Effector memory CD8-positive, alpha-beta T cell (primary cell): Measurements from ENCODE around the gene CAMKV.

Experiments used
- ATAC-seq: fragments of 150-1000 bp; cut with Tn5 transposase; replicated peaks from 2 replicates; pipeline ENCODE4 v1.10.0; 2021; ENCODE audit warnings: mild to moderate bottlenecking, moderate library complexity
- DNase-seq, 3 experiments: peaks; one replicate each; pipeline ENCODE4 v3.0.0; 2021
- H3K27ac Mint-ChIP-seq, 2 donors: one replicate each; pipeline ENCODE4 v1.8.0; 2022; ENCODE audit warnings: mild to moderate bottlenecking in 2 of 2, mixed read lengths in 2 of 2, moderate library complexity in 2 of 2
- H3K27me3 Mint-ChIP-seq, 2 donors: one replicate each; pipeline ENCODE4 v1.8.0; 2022; ENCODE audit warnings: mixed read lengths in 2 of 2
- H3K36me3 Mint-ChIP-seq: one replicate; pipeline ENCODE4 v1.8.0; 2022; ENCODE audit warnings: mild to moderate bottlenecking, moderate library complexity, mixed read lengths; ENCODE audit not compliant: insufficient read depth
- H3K4me1 Mint-ChIP-seq, 2 donors: one replicate each; pipeline ENCODE4 v1.8.0; 2022; ENCODE audit warnings: low read depth in 2 of 2, mixed read lengths in 2 of 2
- H3K4me3 Mint-ChIP-seq, 2 donors: one replicate each; pipeline ENCODE4 v1.8.0; 2022; ENCODE audit warnings: mild to moderate bottlenecking in 2 of 2, mixed read lengths in 2 of 2, moderate library complexity in 2 of 2
- H3K9me3 Mint-ChIP-seq, 2 donors: one replicate each; pipeline ENCODE4 v1.8.0; 2022; ENCODE audit warnings: mixed read lengths in 2 of 2

CAMKV gene

DNA sequence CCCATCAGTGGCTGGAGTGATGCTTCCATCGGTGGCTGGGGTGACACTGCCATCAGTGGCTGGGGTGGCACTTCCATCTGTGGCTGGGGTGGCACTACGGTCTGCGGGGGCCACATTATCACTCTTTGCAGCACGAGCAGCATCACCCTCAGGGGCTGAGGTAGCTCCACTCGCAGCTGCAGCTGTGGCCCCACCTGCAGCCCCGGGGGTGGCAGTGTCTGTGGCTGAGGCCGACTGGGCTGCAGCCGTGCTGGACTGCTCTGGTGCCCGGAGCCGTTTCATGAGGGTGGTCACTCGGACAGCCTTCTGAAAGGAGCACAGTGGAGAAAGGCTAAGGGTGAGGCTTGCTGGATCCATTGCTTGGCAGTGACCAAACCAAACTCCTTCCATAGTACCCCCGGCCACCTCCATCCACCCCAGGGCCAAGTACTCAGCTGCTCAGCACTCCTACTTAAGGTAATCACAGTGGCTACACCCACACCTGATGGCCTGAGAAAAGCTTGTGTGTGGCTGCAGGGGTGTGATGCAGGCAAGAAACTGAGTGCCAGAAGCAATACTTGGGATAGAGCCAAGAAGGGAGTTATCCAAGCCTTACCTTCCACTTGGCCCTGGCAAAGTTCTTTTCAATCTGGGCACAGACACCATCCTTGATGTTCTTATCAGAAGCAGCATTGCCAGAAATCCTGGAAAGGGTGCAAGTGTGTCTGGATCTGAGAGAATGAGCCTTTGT lies 10.0 kb downstream of the CAMKV start:
- ATAC-seq (no peak), DNase-seq (no peak)
- H3K27me3 Mint-ChIP-seq: peaks cover 13 to 32% of the 10 kb centered on the region in 2 donors
- H3K36me3 Mint-ChIP-seq: no peaks in the 10 kb centered on the region
- H3K27ac Mint-ChIP-seq: no peak overlapping the region
- no peak overlapping the region for H3K4me3 Mint-ChIP-seq
- H3K9me3 Mint-ChIP-seq: no peaks in the 10 kb centered on the region
- peaks cover 5 to 7% of the 10 kb centered on the region in 2 donors for H3K4me1 Mint-ChIP-seq

GRCh38 chr3:49856181-49857005 lies 13.3 kb downstream of the CAMKV start, which contains the start of gene TRAIP:
TSS of gene TRAIP (minus strand) at chr3:49856564. CDS start at chr3:49856453, 111 bp downstream.
- peaks cover 0 to 2% of the 10 kb centered on the region in 2 donors for H3K27me3 Mint-ChIP-seq

GRCh38 chr3:49855662-49856061 lies 14.0 kb downstream of the CAMKV start:
- no peaks in the 10 kb centered on the region for H3K36me3 Mint-ChIP-seq
- no peak for DNase-seq
- no peak for ATAC-seq
- no peaks in the 10 kb centered on the region for H3K9me3 Mint-ChIP-seq
- H3K27me3 Mint-ChIP-seq: no peaks in the 10 kb centered on the region
- peak overlapping the region; percentile 84 to 93 for H3K4me3 Mint-ChIP-seq
- H3K27ac Mint-ChIP-seq: peak overlapping the region in 1 of 2 donors; percentile 93
- H3K4me1 Mint-ChIP-seq: peaks cover 5 to 7% of the 10 kb centered on the region in 2 donors

More at GRCh38 chr3:49856181-49857005, 13.3 kb downstream of the CAMKV start, which contains the start of gene TRAIP:
- Mint-ChIP-seq H3K36me3 (no peaks in the 10 kb centered on the region), H3K4me1 (peaks cover 5 to 7% of the 10 kb centered on the region in 2 donors), H3K9me3 (no peaks in the 10 kb centered on the region), H3K4me3 (peak within 1 kb of the TSS; percentile 84 to 93), H3K27ac (peak within 1 kb of the TSS; percentile 92 to 93)
- DNase-seq: peak; percentile 94 to 95 (median 95)
- peak; percentile 99 for ATAC-seq

- no peaks in the 10 kb centered on the region for H3K27me3 Mint-ChIP-seq
- no peaks in the 10 kb centered on the region for H3K36me3 Mint-ChIP-seq
- no peak overlapping the region for H3K27ac Mint-ChIP-seq
- no peak overlapping the region for H3K4me3 Mint-ChIP-seq
- no peaks in the 10 kb centered on the region for H3K9me3 Mint-ChIP-seq
- H3K4me1 Mint-ChIP-seq: no peaks in the 10 kb centered on the region
- ATAC-seq: no peak
- no peak for DNase-seq
Measured at GRCh38 chr3:49845694-49846093, 24.0 kb downstream of the CAMKV start.

DNA sequence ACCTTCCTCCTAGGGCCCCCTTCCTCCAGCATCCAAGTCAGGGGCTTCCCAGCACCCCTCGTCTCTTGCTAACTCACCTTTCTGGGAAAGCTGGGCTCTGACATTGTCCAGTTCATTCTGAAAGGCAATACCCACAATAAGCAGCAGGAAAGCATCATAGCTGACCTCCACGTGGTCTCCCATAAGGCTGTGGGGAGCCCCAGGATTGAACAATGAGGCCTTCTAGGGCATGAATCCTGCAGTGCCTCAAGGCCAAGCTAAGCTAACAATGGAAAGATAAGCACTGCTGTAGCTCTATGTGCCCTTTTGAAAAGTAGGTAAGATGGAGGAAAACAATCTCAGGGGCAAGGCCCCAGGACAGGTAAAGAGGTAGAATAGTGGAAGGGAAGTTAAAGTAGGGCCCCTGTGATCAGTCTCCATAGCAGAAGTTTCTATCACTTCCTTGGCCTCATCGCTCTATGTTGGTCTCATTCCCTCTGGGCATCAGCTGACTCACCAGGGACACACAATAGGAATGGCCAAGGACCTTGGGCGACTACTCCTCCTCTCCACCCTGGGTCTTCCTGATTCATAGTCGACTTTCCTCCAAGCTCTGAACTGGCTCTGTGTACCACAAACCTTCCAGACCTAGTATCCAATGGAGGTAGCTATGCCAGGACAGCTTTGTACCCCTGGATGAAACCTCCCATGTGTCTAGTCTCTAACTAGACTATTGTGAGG lies 25.1 kb downstream of the CAMKV start:
- DNase-seq (no peak), ATAC-seq (no peak)
- Mint-ChIP-seq H3K9me3 (no peaks in the 10 kb centered on the region), H3K27me3 (no peaks in the 10 kb centered on the region), H3K27ac (peak overlapping the region in 1 of 2 donors; percentile 52), H3K4me3 (no peak overlapping the region), H3K36me3 (no peaks in the 10 kb centered on the region), H3K4me1 (no peaks in the 10 kb centered on the region)

- Mint-ChIP-seq H3K4me3 (no peak overlapping the region), H3K36me3 (no peaks in the 10 kb centered on the region), H3K27me3 (no peaks in the 10 kb centered on the region), H3K4me1 (no peaks in the 10 kb centered on the region), H3K9me3 (no peaks in the 10 kb centered on the region), H3K27ac (peak overlapping the region in 1 of 2 donors; percentile 52)
- DNase-seq: no peak
- no peak for ATAC-seq
Measured at GRCh38 chr3:49842843-49843517, 26.7 kb downstream of the CAMKV start.

- no peaks in the 10 kb centered on the region for H3K27me3 Mint-ChIP-seq
- DNase-seq (no peak), ATAC-seq (no peak)
- no peak overlapping the region for H3K4me3 Mint-ChIP-seq
- H3K27ac Mint-ChIP-seq: peak overlapping the region in 1 of 2 donors; percentile 32
- no peaks in the 10 kb centered on the region for H3K36me3 Mint-ChIP-seq
- no peaks in the 10 kb centered on the region for H3K9me3 Mint-ChIP-seq
- H3K4me1 Mint-ChIP-seq: no peaks in the 10 kb centered on the region
Measured at GRCh38 chr3:49841806-49842205, 27.9 kb downstream of the CAMKV start.

DNA sequence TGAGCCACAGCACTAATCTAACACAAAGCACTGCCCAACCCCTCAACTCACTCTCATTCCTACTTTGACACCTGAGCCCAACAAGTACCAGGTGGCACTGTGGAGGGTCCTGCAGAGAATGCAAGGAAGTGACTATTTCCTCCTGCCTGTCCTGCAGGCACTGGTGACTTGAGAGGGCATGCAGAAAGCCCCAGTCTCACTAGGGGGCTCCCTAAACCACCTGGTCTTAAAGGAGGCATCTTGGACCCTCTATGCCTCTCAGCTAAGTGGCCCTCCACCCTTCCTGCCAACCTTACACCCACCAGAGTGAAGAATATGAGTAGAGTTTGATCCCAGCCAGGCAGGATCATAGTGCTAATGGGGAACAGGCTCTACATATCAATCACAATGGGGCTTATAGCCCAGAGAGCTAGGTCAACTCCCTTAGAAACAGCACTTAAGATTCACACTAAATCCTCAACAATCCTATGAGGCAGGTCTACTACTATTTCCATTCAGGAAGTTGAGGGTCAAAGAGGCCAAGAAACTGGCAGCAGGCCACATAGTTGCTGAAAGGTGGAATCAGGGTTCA lies 28.5 kb downstream of the CAMKV start:
- no peak for ATAC-seq

GRCh38 chr3:49840388-49840787 lies 29.3 kb downstream of the CAMKV start:
- Mint-ChIP-seq H3K27ac (no peak overlapping the region), H3K36me3 (no peaks in the 10 kb centered on the region), H3K27me3 (no peaks in the 10 kb centered on the region), H3K4me3 (no peak overlapping the region), H3K4me1 (no peaks in the 10 kb centered on the region), H3K9me3 (no peaks in the 10 kb centered on the region)
- DNase-seq (no peak), ATAC-seq (no peak)

More for the DNA sequence above, 28.5 kb downstream of the CAMKV start:
- H3K36me3 Mint-ChIP-seq: no peaks in the 10 kb centered on the region
- no peaks in the 10 kb centered on the region for H3K9me3 Mint-ChIP-seq
- no peaks in the 10 kb centered on the region for H3K4me1 Mint-ChIP-seq
- no peaks in the 10 kb centered on the region for H3K27me3 Mint-ChIP-seq
- DNase-seq: no peak
- H3K4me3 Mint-ChIP-seq: no peak overlapping the region
- H3K27ac Mint-ChIP-seq: no peak overlapping the region

- ATAC-seq: peak; percentile 99
- Mint-ChIP-seq H3K4me1 (no peaks in the 10 kb centered on the region), H3K27me3 (no peaks in the 10 kb centered on the region), H3K36me3 (no peaks in the 10 kb centered on the region), H3K4me3 (no peak overlapping the region), H3K9me3 (no peaks in the 10 kb centered on the region), H3K27ac (peak overlapping the region in 1 of 2 donors; percentile 10)
- peak; percentile 76 to 80 (median 78) for DNase-seq
Measured at GRCh38 chr3:49839193-49839809, 30.4 kb downstream of the CAMKV start.

- Mint-ChIP-seq H3K4me3 (no peak overlapping the region), H3K9me3 (no peaks in the 10 kb centered on the region), H3K27me3 (no peaks in the 10 kb centered on the region), H3K27ac (peak overlapping the region in 1 of 2 donors; percentile 69), H3K4me1 (no peaks in the 10 kb centered on the region), H3K36me3 (no peaks in the 10 kb centered on the region)
- ATAC-seq (no peak), DNase-seq (no peak)
Measured at GRCh38 chr3:49831341-49831740, 38.4 kb downstream of the CAMKV start.

DNA sequence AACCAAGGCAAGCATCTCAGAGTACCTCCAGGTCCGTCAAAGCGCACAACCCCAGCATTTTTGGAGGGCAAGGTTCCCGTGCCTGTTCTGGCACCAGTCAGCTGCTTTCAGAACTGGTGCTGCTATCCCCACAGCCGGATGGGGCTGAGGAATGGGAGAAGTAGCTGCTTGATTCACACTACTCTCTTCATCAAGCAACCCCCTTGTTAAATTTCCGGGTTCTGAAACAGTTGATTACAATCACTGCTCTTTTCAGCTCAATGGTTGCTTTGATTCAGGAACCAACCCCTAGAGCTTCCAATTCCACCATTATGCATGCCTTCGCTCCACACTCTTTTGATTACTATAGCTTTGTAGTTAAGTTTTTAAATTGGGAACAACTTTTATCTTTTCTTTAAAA lies 43.7 kb downstream of the CAMKV start:
- H3K9me3 Mint-ChIP-seq: no peaks in the 10 kb centered on the region
- no peak overlapping the region for H3K4me3 Mint-ChIP-seq
- no peak for ATAC-seq
- no peak overlapping the region for H3K27ac Mint-ChIP-seq
- H3K4me1 Mint-ChIP-seq: no peaks in the 10 kb centered on the region
- no peaks in the 10 kb centered on the region for H3K27me3 Mint-ChIP-seq
- DNase-seq: no peak
- no peaks in the 10 kb centered on the region for H3K36me3 Mint-ChIP-seq
